ENCODE results near the gene PDGFRB. TPM values are rescaled to one million over a fixed set of nuclear protein-coding genes. Genes with fewer than 3 reads are reported as not detected.

The PDGFRB gene
- polyA plus RNA-seq, 1 donor from 2014 or later, result not detected

DNA sequence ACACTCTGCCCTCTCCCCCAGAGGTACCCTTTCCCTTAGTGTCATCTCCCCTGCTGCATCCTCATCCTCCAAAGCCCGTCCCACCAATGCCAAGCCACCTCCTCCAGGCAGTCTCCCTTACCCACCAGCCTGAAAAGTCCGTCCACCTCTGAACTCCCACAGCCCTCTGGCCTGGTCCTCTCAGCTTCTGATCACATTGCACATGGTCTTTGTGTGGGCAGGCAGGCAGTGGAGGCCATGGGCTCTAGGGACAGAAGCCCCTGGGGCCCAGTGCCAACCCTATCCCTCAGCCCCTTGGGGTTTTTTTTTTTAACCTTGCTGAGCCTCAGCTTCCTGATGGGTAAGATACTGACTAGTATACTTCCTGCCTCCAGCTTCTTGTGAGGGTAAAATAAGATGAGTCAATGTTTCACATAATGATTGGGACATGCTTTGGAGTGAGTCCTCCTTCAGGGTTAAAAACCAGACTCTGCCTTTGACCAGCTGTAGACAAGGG is 88.7 kb downstream of the PDGFRB start:
- Histone ChIP-seq H4K20me1 (ENCODE audit: insufficient read depth) (no peaks in the 10 kb centered on the region), H3K9ac (ENCODE audit: low read length) (no peak overlapping the region), H3K79me2 (replicated peaks; ENCODE audit: insufficient read depth, low read length) (no peaks in the 10 kb centered on the region), H3F3A (ENCODE audit: insufficient read depth, low read length, poor library complexity, severe bottlenecking) (no peaks in the 10 kb centered on the region), H3K4me3 (ENCODE audit: low read length) (no peak overlapping the region), H3K4me2 (ENCODE audit: low read length) (no peak overlapping the region), H3K36me3 (ENCODE audit: insufficient read depth, low read length) (no peaks in the 10 kb centered on the region), H3K9me2 (ENCODE audit: insufficient read depth, low read length) (no peaks in the 10 kb centered on the region), H3K27me3 (ENCODE audit: insufficient read depth, low read depth, low read length) (no peaks in the 10 kb centered on the region), H2AFZ (ENCODE audit: low read depth, low read length) (no peak overlapping the region), H3K27ac (ENCODE audit: low read length) (no peak overlapping the region), H3K9me3 (ENCODE audit: low read length) (no peaks in the 10 kb centered on the region)
- no peak for TF ChIP-seq CTCF (IDR thresholded peaks at IDR 0.05; ENCODE audit: poor library complexity, severe bottlenecking)
- no peak for TF ChIP-seq TAF1 (IDR thresholded peaks at IDR 0.05; ENCODE audit: low read depth)
- no peak for TF ChIP-seq REST (IDR thresholded peaks at IDR 0.05; ENCODE audit: borderline replicate concordance)
- no peak for TF ChIP-seq RAD21 (conservative IDR thresholded peaks at IDR 0.05)
- no peak for TF ChIP-seq EP300 (conservative IDR thresholded peaks at IDR 0.05; ENCODE audit: poor library complexity, severe bottlenecking)
- TF ChIP-seq POLR2AphosphoS5 (IDR thresholded peaks at IDR 0.05), result no peak
- no peak for TF ChIP-seq SMC3 (conservative IDR thresholded peaks at IDR 0.05; ENCODE audit: poor library complexity)
- TF ChIP-seq MXI1 (conservative IDR thresholded peaks at IDR 0.05; ENCODE audit: poor library complexity, severe bottlenecking), result no peak
- TF ChIP-seq EZH2 (IDR thresholded peaks at IDR 0.05; ENCODE audit: borderline replicate concordance, insufficient read depth, low read length, poor library complexity, severe bottlenecking), result no peak

DNA sequence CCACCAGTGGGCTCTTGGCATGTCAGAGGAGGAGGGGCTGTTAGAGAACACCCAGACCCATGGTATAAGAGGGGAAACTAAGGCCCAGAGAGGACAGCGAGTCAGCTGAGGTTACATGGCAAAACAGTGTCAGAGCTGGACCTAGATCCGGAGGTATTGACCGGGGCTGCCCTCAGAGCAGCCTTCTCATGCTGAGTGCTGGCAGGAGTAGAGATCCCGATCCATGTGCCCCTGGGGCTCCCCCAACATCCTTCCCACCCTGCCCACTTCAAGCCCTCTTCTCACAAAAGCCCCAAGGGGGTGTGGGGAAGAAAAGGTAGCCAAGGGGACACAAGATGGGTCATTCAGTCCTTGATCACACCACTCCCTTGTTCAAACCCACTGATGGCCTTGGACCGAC is 89.2 kb downstream of the PDGFRB start:
- H3K9me3 ChIP-seq (ENCODE audit: low read length), result no peaks in the 10 kb centered on the region
- no peak for TF ChIP-seq SMC3 (conservative IDR thresholded peaks at IDR 0.05; ENCODE audit: poor library complexity)
- TF ChIP-seq EP300 (conservative IDR thresholded peaks at IDR 0.05; ENCODE audit: poor library complexity, severe bottlenecking), result no peak
- TF ChIP-seq RAD21 (conservative IDR thresholded peaks at IDR 0.05), result no peak
- no peak for TF ChIP-seq TAF1 (IDR thresholded peaks at IDR 0.05; ENCODE audit: low read depth)
- H3K4me2 ChIP-seq (ENCODE audit: low read length), result no peak overlapping the region
- no peak overlapping the region for H3K9ac ChIP-seq (ENCODE audit: low read length)
- no peaks in the 10 kb centered on the region for H3F3A ChIP-seq (ENCODE audit: insufficient read depth, low read length, poor library complexity, severe bottlenecking)
- no peaks in the 10 kb centered on the region for H4K20me1 ChIP-seq (ENCODE audit: insufficient read depth)
- no peak overlapping the region for H3K27ac ChIP-seq (ENCODE audit: low read length)
- no peak overlapping the region for H3K4me3 ChIP-seq (ENCODE audit: low read length)
- no peaks in the 10 kb centered on the region for H3K9me2 ChIP-seq (ENCODE audit: insufficient read depth, low read length)
- no peak overlapping the region for H2AFZ ChIP-seq (ENCODE audit: low read depth, low read length)
- H3K36me3 ChIP-seq (ENCODE audit: insufficient read depth, low read length), result no peaks in the 10 kb centered on the region
- no peaks in the 10 kb centered on the region for H3K27me3 ChIP-seq (ENCODE audit: insufficient read depth, low read depth, low read length)
- no peaks in the 10 kb centered on the region for H3K79me2 ChIP-seq (replicated peaks; ENCODE audit: insufficient read depth, low read length)

All from neural cell (in vitro differentiated cells).